Measurements from ENCODE around the gene HOXC10.

The HOXC10 gene

GRCh38 chr12:54004063-54004840 lies 19.3 kb downstream of the HOXC10 start:
- no peak for DNase-seq

GRCh38 chr12:54004841-54005530 lies 20.0 kb downstream of the HOXC10 start:
- no peak for DNase-seq

DNA sequence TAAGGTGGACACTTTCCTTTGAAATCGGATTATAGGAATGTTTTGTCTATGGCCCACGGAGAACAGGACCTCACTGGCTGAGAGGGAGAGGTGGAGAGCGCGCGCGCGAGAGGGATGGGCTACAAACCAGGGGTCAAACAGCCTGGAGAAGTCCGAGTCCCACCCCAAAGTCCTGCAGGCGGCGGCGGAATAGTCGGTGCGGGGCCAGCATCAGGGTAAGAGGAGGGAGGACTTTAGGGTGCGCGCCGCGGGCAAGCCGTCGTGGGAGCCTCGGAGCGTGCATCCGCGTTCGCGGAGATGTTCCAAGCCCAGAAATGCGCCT lies 20.5 kb downstream of the HOXC10 start:
- no peak for DNase-seq

- DNase-seq, result peak; percentile 77 to 81 (median 79)
Measured at GRCh38 chr12:54005853-54006558, 21.1 kb downstream of the HOXC10 start.

- no peak for DNase-seq
Measured at GRCh38 chr12:54006559-54007220, 21.7 kb downstream of the HOXC10 start.

- no peak for DNase-seq
Measured at GRCh38 chr12:54007538-54008259, 22.8 kb downstream of the HOXC10 start.

- no peak for DNase-seq
Measured at GRCh38 chr12:54008260-54008552, 23.3 kb downstream of the HOXC10 start.

DNA sequence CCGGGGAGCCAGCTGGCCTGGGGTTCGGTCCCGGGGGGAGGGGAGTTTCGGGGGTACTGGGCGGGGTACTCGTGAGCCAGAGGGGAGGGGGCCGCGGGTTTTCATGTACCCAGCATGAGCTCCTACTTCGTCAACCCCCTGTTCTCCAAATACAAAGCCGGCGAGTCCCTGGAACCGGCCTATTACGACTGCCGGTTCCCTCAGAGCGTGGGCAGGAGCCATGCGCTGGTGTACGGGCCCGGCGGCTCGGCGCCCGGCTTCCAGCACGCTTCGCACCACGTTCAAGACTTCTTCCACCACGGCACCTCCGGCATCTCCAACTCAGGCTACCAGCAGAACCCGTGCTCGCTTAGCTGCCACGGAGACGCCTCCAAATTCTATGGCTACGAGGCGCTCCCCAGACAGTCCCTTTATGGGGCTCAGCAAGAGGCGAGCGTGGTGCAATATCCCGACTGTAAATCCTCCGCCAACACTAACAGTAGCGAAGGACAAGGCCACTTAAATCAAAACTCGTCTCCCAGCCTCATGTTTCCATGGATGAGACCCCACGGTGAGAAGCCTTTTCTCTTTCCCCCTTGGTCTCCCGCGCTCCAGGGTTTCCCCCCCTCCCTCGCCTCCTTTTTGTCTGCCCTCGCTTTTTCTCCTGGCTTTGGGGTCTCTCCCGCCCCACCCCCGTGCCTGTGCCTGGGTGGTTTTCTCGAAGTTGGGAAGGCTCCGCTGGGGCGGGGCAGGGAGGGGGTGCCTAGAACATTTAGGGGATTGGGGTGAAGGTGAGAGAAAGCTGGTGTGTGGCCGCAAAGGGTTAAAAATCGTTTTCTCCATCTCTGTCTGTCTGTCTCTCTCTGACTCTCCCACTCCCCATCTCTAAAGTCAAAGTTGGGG lies 24.5 kb downstream of the HOXC10 start:
- peak in 1 of 4 experiments; percentile 23 for DNase-seq

DNA sequence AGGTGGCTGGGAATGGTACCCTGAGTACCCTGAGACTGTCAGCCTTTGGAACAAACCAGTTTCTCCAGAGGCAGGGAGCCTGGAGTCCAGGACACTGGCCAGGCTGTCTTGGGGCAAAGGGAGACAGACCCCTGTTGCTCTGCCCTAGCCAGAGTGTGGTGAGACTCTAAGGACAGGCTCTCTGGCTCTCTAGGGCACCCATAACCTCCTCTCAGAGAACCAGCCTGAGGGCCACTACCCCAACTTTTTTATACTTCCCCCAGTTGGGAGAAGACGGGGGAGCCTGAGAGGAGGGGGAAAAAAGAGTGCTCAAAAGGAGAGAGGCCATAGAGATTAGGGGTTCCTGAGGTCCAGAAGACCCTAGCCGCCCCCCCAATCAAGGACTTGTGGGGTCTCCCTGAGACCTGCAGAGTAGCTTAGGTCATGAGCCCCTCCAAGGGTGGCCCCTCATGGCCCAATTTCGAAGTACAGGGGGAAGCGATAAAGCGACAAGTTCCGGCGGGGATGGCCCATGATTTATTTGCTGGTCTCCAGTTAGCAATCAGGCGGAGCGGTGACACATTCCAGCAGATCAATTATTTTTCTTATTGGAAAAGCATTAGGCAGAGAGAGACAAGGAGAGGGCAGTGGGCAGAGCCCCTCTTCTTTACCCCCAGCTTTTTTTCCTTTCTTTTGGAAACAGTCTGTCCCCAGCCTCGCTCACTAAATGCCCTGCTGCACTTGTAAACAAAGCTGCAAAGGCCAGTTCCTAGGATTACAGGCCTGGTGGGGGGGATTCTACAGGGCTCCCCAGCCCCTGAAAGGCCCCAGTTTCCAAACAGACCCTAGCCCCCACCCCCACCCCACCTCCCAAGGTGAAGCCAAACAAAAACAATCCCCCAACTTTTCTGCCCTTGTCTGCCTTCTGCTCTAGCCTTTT lies 25.4 kb downstream of the HOXC10 start:
- no peak for DNase-seq

DNA sequence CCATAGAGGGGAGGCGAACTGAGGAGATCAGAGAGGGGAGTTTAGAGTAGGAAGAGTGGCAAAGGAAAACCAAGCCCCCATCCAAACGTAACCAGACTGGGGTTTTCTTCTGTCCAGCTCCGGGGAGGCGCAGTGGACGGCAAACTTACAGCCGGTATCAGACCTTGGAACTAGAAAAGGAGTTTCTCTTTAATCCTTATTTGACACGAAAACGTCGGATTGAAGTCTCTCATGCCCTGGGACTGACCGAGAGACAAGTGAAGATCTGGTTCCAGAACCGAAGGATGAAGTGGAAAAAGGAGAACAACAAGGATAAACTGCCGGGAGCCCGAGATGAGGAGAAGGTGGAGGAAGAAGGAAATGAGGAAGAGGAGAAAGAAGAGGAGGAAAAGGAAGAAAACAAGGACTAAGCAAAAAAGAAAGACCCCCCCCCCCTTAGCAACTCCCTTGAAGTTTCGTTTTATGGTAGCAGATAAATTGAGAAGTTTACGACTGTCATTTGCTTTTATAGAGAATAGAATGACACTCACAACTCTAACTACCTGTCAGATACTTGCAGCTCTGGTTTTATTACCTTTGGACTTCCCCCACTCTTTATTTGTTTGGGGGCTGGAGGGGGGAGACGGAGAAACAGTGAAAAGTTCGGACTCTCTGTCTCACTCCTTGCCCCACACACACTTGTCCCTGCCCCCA lies 26.2 kb downstream of the HOXC10 start:
- DNase-seq, result no peak

- DNase-seq, result no peak
Measured at GRCh38 chr12:54011665-54012532, 27.0 kb downstream of the HOXC10 start.

GRCh38 chr12:54012631-54013409 lies 27.9 kb downstream of the HOXC10 start:
- DNase-seq, result no peak

DNA sequence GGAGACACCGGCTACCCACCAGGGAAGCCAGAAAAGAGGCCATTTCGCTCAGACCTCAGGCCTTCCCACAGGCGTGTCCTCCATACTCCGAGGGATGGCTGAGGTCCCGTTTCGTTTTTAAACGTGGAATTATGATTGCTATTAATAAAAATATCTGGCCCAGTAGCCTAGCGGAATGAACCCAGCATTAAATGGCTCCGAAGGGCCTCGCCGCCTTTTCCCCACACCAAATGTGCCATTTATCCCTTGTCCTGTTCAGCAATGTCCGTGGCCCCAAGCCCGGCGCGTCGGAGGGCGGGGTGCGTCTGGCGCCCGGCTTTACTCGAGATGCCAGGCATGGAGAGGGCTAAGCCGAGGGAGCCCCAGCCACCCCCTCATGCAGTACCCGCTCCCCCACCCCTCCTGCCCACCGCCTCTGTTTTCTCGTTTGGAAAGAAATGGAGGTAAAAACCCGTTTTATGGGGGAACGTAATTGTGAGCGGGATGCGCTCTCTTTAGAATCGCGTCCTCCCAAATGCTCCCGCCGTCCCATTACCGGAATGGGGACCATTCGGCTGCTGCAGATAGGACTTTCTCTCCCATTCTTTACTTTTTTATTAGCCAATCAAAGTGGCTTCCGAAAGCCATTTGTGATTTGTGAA lies 29.6 kb downstream of the HOXC10 start:
- DNase-seq, result no peak

DNA sequence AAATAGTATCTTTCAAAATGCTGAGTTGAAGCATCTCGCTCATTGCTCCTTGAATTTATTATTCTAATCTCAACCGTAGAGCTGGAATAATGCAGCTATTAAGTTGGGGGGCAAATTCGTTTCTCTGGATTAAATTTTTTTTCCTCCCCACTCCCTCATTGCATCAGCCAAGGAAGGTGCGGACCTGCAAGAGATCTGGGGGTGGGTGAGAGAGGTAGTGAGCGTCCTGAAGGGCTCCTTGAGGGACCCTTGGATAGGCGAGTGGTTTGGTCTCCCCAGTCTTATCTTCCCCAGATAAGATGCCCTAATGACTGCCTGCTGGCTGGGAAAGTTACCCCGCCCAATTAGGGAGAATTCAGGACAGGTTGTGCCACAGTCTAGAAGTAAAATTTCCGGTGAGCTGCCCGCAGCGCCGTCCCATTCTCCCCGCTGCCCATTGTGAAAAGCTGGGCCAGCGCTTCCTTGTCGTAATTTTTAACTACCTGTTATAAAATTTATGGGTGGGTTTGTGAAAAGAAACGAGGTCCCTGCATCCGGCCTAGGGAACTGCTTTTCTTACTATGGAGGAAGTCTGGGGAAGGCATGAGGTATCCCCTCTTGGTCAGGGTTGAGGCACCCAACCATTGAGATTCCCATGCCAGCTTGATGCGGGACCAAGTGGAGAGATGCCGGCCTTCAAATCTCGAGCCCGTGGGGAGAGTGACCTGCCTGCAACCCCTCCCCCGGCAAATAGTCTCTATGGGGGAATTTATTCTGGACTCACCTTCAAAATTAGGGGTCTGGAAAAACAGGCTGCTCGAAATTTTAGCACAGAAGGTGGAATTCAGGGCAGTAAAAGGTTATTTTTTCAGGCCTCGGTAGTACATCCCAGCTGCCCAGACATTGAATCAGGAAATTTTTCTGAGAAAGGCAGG lies 30.3 kb downstream of the HOXC10 start:
- no peak for DNase-seq

- DNase-seq, result no peak
Measured at GRCh38 chr12:54016051-54016450, 31.1 kb downstream of the HOXC10 start.

DNA sequence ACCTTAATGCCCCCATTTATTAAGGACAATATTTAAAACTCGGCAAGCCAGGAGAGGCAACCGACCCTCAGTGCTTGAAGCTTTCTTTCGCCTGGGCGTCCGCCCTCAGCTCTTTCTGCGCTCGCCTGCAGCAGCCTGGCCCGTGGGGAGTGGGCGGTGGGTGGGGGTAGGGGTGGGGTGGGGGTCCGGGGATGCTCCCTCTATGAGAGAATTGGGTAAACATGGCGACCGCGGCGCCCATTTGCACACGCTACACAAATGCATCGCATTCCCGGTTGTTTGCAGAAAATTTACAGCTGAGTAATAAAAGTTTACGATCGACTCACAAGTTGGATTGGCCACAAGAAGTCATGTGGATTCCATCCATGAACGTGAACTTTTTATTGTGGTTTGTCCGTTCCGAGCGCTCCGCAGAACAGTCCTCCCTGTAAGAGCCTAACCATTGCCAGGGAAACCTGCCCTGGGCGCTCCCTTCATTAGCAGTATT lies 31.6 kb downstream of the HOXC10 start:
- DNase-seq, result no peak
